ENCODE measurements around the gene UCKL1.

GRCh38 chr20:63951398-63952209 is 4.6 kb downstream of the UCKL1 start:
- TF ChIP-seq, protein P1, sequence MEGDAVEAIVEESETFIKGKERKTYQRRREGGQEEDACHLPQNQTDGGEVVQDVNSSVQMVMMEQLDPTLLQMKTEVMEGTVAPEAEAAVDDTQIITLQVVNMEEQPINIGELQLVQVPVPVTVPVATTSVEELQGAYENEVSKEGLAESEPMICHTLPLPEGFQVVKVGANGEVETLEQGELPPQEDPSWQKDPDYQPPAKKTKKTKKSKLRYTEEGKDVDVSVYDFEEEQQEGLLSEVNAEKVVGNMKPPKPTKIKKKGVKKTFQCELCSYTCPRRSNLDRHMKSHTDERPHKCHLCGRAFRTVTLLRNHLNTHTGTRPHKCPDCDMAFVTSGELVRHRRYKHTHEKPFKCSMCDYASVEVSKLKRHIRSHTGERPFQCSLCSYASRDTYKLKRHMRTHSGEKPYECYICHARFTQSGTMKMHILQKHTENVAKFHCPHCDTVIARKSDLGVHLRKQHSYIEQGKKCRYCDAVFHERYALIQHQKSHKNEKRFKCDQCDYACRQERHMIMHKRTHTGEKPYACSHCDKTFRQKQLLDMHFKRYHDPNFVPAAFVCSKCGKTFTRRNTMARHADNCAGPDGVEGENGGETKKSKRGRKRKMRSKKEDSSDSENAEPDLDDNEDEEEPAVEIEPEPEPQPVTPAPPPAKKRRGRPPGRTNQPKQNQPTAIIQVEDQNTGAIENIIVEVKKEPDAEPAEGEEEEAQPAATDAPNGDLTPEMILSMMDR (IDR thresholded peaks at IDR 0.05), result no peak
- no peak for TF ChIP-seq POLR2A (IDR thresholded peaks at IDR 0.05)
